GM21737 (cell line): ENCODE data around the gene CUL2.

Experiments used
- ATAC-seq: cut with Tn5 transposase; IDR thresholded peaks from one replicate; pipeline ENCODE4 v1.9.1; 2021; ENCODE audit warnings: mild to moderate bottlenecking, moderate library complexity; ENCODE audit not compliant: unreplicated experiment

CUL2 gene

DNA sequence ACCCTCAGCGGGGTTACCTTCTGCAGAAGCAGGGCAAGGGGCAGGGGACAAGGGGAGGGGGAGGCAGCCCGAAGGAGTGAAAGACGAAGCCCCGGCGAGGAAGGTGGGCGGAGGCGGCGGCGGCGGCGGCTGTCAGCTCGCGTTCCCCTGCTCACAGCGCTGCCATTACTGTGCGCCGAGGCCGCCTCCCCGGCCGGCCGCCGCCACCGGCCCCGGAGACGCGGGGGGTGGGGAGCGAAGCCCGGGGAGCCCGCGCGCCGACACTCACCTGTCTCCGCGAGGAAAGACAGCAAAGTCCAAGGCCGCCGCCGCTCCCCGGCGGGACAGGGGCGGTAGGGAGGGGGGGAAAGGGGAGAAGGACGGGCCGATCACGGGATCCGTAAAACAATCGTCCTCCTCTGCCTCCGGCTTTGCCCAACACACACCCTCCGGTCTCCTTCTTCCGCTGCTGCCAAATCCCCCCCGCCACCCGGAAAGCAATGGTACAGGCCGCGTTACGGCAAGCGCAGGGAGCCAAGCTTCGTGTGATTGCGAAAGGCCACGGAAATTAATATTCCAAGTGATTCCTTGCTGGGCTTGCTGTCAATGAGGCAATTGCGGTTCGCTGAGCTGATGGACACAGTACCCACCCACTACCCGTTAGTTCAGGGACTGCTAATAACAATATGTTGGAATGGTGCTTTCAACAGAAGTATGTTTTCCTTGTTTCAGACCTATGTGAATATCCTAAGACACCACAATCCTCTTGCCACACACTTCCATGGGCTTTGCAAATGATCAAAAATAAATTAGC, at the start of gene CUL2:
Gene CUL2, minus strand, starts transcription at position 180 of the 793 bp plus-strand sequence. CDS start 19,024 bp downstream, outside the sequence.
- peak; percentile 93 for ATAC-seq

DNA sequence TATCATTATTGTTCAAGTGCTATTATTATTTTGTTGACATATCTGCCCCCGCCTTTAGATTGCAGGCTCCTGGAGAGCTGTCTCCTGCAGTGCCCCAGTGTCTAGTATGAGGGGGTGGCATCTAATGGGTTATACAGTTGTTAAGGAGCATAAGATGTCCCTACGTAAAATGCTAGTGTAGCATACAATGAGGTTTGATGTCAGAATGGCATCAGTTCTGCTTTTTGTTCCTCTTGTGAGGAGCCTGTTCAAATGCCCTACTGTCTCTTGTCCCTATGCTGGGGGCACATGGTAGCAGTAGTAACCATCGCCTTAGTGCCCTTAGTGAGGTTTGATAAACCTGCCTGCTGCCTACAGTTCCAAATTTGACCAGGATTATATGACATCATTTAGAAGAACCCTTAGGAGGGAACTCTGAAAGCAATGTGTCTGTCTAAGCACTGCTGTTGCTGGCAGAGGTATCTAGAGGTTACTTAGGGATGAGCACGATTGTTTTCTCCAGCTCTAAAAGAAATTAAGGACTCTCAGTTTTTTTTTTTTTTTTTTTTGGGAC, 46.2 kb upstream of the CUL2 start:
- peak; percentile 52 for ATAC-seq

DNA sequence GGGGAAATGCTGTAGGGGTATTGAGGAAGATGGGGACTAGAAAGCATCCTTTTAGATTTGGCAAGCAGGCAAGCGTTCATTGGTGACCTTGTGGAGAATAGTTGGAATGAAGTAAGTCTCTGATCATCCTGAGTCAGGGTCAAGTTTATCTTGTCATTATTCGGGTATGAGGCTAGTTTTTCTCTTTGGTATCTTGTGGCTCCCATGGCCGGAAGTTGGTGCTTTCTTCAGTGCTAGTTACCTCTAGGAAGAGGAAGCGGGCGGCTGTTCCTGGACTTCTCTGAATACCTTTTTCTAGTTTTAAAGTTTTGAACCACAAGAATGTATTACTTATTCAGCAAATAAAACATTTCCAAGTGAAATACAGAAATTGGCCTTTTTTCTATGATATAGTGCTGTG, 45.7 kb upstream of the CUL2 start:
- ATAC-seq: no peak

DNA sequence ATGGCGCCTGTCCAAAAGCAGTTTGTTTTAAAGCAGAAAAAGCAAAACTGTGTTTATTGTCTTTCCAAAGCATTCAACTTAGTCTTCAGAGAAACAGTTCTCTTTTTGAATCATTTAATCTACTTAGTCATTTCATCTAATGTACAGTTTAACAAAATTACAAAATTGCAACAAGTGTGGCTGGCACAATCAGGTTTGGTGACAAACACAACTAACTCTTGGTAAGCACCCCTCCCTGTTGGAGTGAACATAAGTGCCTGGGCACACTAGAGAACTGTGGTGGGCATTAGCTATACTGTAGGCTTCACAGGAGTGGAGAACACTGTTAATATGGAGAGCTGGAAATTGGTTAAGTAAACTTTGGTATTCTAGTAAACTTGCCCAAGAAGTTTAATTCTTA, 43.4 kb upstream of the CUL2 start:
- no peak for ATAC-seq

DNA sequence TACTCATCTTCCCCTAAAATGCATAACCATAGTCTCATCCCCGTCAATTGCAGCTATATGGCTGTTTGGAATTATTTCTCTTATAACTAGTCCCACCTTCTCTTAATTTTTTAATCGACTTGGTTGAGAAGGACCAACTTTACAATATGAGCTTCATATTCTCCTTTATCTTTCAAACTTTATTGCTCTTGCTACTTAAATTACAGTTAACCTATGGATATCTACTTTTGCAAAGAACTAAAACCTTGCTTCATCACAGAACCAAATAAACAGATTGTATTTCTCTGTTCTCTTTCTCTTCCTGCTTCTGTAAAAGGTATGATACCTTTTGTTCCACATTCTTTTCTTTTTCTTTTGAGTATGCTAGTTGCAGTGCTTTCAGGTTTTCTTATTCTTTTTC, 42.6 kb upstream of the CUL2 start:
- ATAC-seq: no peak

DNA sequence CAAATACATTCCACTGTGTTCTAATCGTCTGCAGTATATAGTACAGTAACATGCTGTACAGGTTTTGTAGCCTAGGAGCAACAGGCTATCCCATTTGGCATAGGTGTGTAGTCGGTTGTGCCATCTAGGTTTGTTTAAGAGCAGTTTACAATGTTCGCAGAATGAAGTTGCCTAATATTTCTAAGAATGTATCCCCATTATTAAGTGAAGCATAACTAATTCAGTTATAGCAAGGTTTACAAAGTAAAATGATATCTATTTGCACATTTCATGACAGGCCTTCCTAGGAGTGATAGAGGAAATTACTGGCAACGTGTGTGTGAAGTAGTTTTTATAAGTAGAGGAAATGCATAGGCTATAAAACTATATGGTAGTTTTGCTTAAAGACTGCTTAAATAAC, 40.5 kb upstream of the CUL2 start:
- ATAC-seq: no peak

DNA sequence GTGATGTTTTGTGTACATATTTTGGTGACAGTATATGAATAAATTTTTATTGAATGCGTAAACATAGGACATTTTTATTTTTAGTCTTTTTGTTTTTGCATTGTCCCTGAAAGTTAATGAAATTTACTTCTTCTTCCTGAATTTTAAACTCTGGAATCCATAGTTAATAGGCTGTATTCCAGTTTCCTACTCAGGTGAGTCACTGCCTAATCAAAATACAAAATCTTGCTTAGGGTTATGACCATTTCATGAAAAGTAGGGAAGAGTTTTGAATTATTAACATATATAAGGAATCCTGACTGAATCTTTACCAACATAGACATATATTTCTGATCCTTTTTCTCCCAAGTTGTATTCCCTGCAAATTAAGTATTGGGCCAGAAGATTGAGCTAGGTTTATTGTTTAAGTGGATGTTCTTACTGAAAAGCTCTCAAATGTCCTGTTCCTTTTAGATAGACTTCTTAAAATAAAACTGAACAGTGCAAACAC, 39.1 kb upstream of the CUL2 start:
- no peak for ATAC-seq

DNA sequence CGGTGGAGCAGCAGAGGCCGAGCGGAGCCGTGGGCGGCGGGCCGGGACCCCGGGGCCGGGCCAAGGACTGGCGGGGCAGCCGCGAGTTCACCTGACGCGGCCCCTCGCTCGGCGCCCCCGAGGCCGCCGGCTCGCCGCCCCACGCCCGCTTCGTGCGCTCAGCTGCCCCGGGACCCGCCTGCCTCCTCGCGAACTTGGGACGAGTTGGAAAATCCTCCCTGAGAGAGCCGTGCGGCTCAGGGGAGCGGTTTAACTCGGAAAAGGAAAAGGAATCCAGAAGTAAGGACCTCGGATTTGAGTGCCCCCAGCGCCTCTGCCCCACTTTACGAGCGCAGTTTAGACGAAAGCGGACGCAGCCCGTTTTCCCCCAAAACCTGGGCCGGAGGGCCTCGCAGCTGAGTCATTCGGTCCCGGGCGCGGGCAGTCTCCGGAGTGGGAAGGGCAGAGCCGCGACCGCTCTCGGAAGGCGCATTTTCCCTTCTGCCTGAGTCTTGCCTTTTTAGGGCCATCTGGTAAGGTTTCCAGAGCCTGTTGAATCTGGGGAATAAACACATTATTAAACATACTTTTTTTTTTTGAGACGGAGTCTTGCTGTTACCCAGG, 37.2 kb upstream of the CUL2 start:
- no peak for ATAC-seq

DNA sequence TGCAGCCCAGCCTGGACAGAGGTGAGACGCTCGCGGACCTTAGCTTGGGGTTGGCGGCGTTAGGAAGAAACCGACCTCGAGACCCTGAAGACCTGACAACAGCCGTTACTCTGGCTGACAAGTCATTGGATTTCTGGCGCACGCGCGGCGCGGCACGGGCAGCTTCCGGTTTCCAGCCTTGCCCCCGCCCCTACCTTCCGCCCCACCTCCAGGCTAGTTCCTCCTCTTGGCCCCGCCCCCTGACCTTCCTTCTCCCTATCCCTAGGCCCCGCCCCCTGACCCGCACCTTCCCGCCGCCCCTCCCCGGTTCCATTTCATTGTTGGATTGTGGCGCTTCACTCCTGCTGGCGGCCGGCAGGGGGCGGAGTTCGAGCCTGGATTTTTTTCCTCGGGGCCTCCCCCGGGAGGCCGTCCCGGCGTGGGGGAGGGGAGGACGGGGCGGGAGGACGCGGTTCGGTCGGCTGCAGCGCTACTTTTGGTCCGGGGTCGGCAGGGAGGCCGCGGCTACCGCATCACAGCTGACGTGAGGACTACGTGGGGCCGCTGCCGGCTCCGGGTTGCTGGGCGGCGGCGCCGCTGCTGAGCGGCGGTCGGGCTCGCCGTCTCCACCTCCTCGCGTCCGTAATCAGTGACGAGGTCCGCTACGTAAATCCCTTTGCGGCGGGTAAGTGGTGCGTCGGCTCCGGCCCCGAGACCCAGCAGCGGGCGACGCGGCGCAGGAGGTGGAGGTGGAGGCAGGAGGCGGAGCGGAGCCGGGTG, 36.6 kb upstream of the CUL2 start, which contains the start of gene CREM:
Gene CREM, plus strand, starts transcription at position 317 of the 759 bp plus-strand sequence. CDS start 10,990 bp downstream, outside the sequence.
- peak; percentile 72 for ATAC-seq

DNA sequence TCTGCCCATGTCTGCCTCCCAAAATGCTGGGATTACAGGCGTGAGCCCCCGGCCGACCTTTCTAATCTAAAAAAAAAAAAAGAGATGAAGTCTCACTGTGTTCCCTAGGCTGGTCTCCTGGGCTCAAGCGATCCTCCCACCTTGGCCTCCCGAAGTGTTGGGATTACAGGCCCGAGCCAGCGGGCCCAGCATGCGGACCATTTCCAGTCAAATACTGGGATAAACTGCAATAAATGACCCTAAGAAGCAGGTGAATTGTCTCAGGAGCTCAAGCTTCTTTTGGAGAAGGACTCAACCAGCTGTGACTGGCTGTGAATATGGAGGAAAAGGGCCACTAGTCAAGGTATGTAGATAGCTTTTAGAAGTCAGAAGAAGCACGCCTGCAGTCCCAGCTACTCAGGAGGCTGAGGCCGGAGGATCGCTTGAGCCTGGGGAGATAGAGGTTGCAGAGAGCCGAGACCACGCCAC, 36.0 kb upstream of the CUL2 start:
- ATAC-seq: no peak

DNA sequence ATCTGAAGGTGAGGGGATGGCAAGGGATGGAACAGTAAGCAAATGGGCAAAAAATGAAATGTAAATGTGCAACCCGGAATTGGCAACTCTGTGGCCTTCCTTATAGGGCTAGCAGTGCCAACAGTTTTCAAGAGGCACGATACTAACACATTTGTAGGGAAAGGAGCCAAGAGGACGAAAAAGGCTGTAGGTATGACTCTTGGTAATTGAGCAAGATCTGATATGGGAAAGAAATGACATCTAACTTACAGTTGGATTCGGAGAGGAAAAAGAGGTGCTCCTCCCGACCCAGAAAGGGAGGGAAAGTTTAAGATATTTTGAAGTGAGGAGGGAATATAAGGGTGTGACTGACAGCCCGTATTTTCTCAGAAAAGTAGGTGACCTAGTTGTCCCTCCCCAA, 34.4 kb upstream of the CUL2 start:
- no peak for ATAC-seq

DNA sequence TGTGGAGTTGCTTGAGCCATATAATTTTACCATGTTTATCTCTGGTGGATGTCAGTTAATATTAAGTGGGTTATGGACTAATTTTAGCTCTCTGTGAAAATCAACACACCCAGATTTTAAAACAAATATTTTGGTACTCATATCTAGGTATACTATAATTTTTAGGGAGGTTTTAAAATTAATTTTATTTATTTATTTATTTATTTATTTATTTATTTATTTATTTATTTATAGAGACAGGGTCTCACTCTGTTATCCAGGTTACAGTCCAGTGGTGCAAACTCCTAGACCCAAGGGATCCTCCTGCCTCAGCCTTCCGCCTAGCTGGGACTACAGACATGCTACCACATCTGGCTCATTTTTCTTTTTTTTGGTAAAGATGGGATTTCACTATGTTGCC, 29.2 kb upstream of the CUL2 start:
- ATAC-seq: no peak

DNA sequence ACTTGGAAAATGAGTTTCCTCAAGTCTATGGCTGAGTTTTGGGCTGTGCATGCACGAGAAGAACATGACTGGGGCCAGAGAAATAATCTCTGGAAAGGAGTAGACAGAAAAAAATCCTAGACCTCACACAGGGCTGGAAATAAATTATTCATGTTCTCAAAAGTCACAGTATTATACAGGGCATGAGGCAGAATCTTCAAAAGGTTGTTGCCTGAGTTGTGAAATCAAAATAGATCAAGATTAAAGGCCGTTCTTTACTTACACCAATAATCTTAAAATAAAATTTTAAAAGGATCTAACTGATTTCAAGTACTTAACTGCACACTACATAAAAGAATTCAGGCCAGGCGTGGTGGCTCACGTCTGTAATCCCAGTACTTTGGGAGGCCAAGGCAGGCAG, 22.4 kb upstream of the CUL2 start:
- no peak for ATAC-seq

DNA sequence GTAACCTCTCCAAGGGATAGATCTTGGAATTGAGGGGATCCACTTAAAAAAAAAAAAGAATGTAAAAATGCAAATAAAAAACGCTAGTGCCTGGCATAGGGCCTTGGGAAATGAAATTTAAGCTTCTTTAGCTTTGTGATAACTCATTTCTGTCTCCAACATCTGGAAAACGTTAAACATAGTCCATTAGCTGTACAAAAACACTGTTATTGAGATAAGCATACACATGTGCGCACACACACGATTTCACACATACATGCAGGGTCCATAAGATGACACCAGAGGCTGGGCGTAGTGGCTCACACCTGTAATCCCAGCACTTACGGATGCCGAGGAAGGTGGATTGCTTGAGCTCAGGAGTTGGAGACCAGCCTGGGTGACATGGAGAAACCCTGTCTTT, 13.7 kb upstream of the CUL2 start:
- ATAC-seq: no peak

DNA sequence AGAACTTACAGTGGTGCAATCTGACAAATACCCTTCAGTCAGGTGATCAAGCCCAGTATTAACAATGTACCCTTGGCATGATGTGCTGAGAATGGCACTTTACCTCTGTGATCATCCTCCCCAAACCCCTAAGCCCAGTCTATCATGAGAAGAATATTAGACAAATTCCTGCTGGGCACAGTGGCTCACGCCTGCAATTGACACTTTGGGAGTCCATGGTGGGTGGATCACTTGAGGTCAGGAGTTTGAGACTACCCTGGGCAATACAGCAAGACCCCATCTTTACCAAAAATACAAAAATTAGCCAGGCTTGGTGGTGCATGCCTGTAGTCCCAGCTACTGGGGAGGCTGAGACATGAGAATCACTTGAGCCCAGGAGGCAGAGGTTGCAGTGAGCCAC, 7.4 kb upstream of the CUL2 start:
- no peak for ATAC-seq

DNA sequence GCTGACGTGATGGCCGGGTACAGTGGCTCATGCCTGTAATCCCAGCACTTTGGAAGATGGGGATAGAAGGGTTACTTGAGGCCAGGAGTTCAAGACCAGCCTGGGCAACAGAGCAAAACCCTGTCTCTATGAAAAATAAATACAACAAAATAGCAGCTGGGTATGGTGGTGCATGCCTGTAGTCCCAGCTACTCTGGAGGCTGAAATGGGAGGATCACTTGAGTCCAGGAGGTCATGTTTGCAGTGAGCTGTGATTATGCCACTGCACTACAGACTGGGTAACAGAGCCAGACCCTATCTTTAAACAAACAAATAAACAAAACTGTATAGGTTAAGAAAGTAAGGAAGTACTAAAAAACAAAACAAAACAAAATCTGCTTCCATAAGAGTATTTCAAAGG, 6.2 kb upstream of the CUL2 start:
- no peak for ATAC-seq

DNA sequence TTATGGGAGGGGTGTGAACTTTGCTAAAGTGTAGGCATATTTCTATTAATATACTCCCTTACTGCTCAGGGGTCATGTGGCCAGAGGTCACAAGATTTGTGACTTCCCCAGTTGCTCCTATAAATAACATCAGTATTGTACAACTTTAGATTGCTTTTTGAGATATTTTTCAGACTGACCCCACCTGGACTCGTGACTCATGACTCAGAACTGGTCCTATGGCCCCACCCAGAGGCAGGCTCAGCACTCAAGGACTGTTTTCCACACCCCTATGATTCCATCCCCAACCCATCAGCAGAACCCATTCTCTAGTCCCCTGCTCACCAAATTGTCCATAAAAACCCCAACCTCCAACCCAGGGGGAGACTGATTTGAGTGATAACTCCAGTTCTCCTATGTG, 2.7 kb upstream of the CUL2 start:
- ATAC-seq: no peak

DNA sequence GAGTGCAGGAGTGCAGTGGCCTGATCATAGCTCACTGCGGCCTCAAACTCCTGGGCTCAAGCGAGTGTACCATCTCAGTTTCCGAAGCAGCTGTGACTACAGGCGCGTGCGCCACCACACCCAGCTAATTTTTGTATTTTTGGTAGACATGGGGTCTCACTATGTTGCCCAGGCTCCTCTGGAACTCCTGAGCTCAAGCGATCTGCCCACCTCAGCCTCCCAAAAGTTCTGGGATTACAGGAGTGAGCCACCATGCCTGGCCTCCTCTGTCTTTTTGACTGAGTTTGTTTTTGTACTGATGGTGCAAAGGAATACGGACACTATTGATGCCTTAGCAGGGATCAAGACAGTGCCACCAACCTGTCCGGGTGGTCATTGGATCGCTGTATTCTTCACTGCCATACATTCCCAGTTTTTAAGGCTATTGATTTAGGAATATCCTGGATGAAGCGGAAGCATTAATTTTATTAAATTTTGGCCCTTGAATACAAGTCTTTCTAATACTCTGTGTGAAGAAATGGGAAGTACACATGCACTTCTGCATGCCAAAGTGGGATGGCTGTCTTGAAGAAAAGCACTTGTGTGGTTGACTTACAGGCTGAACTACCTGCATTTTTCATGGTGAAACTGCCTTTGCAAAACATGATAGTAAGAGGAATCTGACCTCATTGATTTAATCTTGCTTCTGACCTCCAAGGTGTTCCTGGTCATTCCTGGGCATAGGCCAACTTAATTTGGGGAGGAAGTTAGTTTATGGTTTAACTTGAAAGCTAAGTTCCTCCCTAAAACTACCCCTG, 2.1 kb upstream of the CUL2 start:
- no peak for ATAC-seq

DNA sequence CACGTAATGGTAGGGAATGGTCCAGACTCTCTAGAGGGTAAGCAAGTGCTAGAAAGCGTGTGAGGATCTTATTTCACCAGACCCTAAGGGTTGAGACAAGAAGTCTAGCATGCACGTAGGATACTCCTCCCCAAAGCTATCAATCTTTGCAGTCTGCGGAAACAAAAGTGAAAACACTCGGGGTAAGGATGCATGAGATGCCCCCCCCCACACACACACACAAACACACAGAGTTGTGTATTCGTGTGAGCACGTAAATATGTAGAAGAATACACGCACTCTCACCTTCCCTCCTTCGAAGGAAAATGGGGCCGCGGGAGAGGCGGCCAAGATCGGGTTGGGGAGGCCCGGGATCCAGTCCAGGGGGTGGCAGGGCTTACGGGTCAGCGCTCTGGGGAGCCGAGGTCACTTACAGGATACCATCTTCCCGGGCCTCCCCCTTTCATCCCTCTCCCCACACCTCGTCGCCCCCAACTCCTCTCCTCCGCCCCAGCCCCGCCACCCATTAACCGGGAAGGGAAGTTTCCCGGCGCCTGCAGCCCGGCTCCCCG, 455 bp downstream of the CUL2 start:
- peak; percentile 20 for ATAC-seq

DNA sequence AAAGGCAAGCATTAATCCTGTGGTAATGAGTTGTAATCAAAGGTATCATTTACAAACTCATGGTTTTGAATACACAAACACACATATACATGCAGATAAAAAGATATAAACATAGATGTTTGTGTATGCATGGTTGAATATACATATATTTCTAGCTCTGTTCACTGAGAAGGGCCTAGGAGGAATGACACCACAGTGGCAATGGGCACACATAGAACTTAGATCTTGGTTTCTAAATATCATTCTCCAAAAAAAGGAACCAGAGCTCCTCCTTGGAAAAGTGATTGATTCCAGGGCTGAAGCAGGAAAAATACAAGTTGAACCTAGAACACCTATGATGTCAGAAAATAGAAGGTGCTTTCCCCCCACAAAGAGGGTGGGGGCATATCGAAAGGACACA, 6.9 kb downstream of the CUL2 start:
- no peak for ATAC-seq
